Neuronal stem cell (in vitro differentiated cells): ENCODE data around the gene BCR.
A peak's percentile ranks its signal among the peaks of the same experiment; 100 is the strongest.

Experiments
- DNase-seq: peaks from one replicate; pipeline ENCODE4 v3.0.0-alpha.2; 2013; ENCODE audit warnings: low spot score
- H2AFZ ChIP-seq: one replicate; pipeline ENCODE4 v1.6.1; 2013; ENCODE audit warnings: mild to moderate bottlenecking, low read length, inconsistent platforms
- H2AK5ac ChIP-seq: 2 replicates; pipeline ENCODE4 v1.6.1; 2013; ENCODE audit warnings: low read depth, mild to moderate bottlenecking, inconsistent platforms, low read length, moderate library complexity, mixed read lengths
- H2BK120ac ChIP-seq: 2 replicates; pipeline ENCODE4 v1.6.1; 2013; ENCODE audit warnings: low read depth, mild to moderate bottlenecking, inconsistent platforms, low read length, moderate library complexity, mixed read lengths
- H2BK12ac ChIP-seq: one replicate; pipeline ENCODE4 v1.6.1; 2013; ENCODE audit warnings: low read length, inconsistent platforms
- H2BK15ac ChIP-seq: 2 replicates; pipeline ENCODE4 v1.6.1; 2013; ENCODE audit warnings: mild to moderate bottlenecking, low read length, inconsistent platforms, mixed read lengths
- H2BK5ac ChIP-seq: one replicate; pipeline ENCODE4 v1.6.1; 2013; ENCODE audit warnings: inconsistent platforms, mild to moderate bottlenecking, low read length, moderate library complexity
- H3K14ac ChIP-seq: one replicate; pipeline ENCODE4 v1.6.1; 2013; ENCODE audit warnings: low read length, inconsistent platforms
- H3K18ac ChIP-seq: 2 replicates; pipeline ENCODE4 v1.6.1; 2013; ENCODE audit warnings: low read length, inconsistent platforms
- H3K23ac ChIP-seq: 2 replicates; pipeline ENCODE4 v1.6.1; 2013; ENCODE audit warnings: low read depth, mild to moderate bottlenecking, mixed read lengths, low read length, inconsistent platforms; ENCODE audit not compliant: poor library complexity
- H3K27ac ChIP-seq: replicated peaks from 3 replicates; pipeline ENCODE4 v1.5.1; 2013; ENCODE audit warnings: low read length, inconsistent platforms
- H3K27me3 ChIP-seq, 3 experiments: 2 replicates each; pipeline ENCODE4 v1.6.1; 2013; ENCODE audit warnings: low read length in 3 of 3, mild to moderate bottlenecking in 2 of 3, inconsistent platforms in 1 of 3, low read depth in 1 of 3, mixed read lengths in 1 of 3, moderate library complexity in 1 of 3; ENCODE audit not compliant: control insufficient read depth in 3 of 3, insufficient read depth in 3 of 3
- H3K36me3 ChIP-seq, 2 donors: replicated peaks in 1 of 2; 2 replicates each; pipeline ENCODE4 v1.6.1; 2013; ENCODE audit warnings: low read length in 2 of 2; ENCODE audit not compliant: control insufficient read depth in 2 of 2, insufficient read depth in 2 of 2
- H3K4ac ChIP-seq: 2 replicates; pipeline ENCODE4 v1.6.1; 2013; ENCODE audit warnings: inconsistent platforms, mild to moderate bottlenecking, low read length, moderate library complexity
- H3K4me1 ChIP-seq, 2 donors: 1 replicate in 1 of 2; 2 replicates in 1 of 2; pipeline ENCODE4 v1.6.1; 2013; ENCODE audit warnings: low read length in 2 of 2, low read depth in 1 of 2; ENCODE audit not compliant: control insufficient read depth in 2 of 2, insufficient read depth in 1 of 2
- H3K4me2 ChIP-seq: one replicate; pipeline ENCODE4 v1.6.1; 2013; ENCODE audit warnings: mild to moderate bottlenecking, low read length, inconsistent platforms; ENCODE audit not compliant: insufficient read depth, poor library complexity, severe bottlenecking
- H3K4me3 ChIP-seq, 2 donors: 2 replicates each; pipeline ENCODE4 v1.5.1; 2013; ENCODE audit warnings: low read length in 2 of 2, mild to moderate bottlenecking in 2 of 2, inconsistent platforms in 1 of 2, moderate library complexity in 1 of 2
- H3K79me1 ChIP-seq: one replicate; pipeline ENCODE4 v1.6.1; 2013; ENCODE audit warnings: low read depth, mild to moderate bottlenecking, inconsistent platforms, low read length, moderate library complexity
- H3K9ac ChIP-seq: one replicate; pipeline ENCODE4 v1.6.1; 2013; ENCODE audit warnings: mild to moderate bottlenecking, low read depth, low read length, inconsistent platforms; ENCODE audit not compliant: poor library complexity
- H3K9me3 ChIP-seq, 2 donors: replicated peaks in 1 of 2; 2 replicates each; pipeline versions ENCODE3 to v1.6.1; 2013; ENCODE audit warnings: low read length in 2 of 2, mild to moderate bottlenecking in 2 of 2, inconsistent platforms in 1 of 2, low read depth in 1 of 2, mixed read lengths in 1 of 2, moderate library complexity in 1 of 2; ENCODE audit not compliant: control insufficient read depth in 2 of 2, insufficient read depth in 1 of 2
- H4K8ac ChIP-seq: one replicate; pipeline ENCODE4 v1.6.1; 2013; ENCODE audit warnings: low read depth, mild to moderate bottlenecking, inconsistent platforms, low read length, moderate library complexity
- H4K91ac ChIP-seq: one replicate; pipeline ENCODE4 v1.6.1; 2013; ENCODE audit warnings: low read length, low read depth, mild to moderate bottlenecking, inconsistent platforms; ENCODE audit not compliant: poor library complexity
- whole genome bisulfite sequencing, 2 donors: extraction: QIAGEN DNeasy Blood & Tissue Kit; methylation state at CpG; one replicate each; pipeline ENCODE4 v1.1.7; 2013; ENCODE audit warnings: missing lambda C conversion rate in 2 of 2, mixed read lengths in 1 of 2; ENCODE audit not compliant: insufficient read length in 2 of 2, insufficient replicate concordance in 1 of 2; ENCODE audit errors: extremely low coverage in 2 of 2; 5-methylcytosine and 5-hydroxymethylcytosine counted together

The BCR gene

DNA sequence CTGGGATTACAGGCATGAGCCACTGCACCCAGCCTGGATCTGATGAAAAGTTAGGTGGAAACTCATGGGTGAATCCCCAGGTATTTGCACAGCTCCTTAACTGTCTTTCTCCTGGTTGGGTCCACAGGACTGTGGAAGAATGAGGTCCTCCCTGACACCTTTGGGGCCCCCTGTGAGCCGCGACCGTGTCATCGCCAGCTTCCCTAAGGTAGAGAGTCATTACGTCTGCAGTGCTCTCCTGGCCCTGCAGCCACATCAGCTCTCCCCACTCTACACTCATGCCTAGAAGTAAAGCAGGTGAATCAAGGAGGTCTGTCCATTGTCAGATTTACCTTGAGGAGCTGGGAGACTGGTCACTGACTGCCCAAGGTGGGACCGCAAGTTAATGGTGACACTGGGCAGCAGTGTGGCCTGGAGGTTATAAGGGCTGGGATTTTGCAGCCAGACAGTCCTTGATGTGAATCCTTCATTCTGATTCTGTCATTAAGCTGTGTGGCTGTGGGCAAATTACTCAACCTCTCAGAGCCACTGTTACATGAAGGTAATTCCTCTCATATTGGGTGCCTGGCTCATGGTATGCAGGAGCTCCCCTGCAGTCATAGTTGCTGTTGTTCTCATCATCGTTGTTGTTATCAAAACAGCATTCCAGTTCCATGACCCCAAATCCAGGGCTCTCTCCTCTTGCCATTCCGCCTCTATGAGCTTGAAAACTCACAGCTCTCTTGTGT, 33.7 kb upstream of the BCR start:
- DNase-seq, result no peak
- H3K36me3 ChIP-seq, result peaks cover 0 to 45% of the 10 kb centered on the region in 2 donors
- H3K4me2 ChIP-seq, result no peak overlapping the region
- H3K9me3 ChIP-seq, result no peaks in the 10 kb centered on the region
- no peak overlapping the region for H3K27ac ChIP-seq
- no peak overlapping the region for H4K8ac ChIP-seq
- H2BK120ac ChIP-seq, result no peak overlapping the region
- H2AFZ ChIP-seq, result no peak overlapping the region
- WGBS, 2 donors, result no CpG with 5 or more reads among the region's 8 CpGs
- H3K18ac ChIP-seq, result peak overlapping the region; percentile 36
- no peaks in the 10 kb centered on the region for H3K27me3 ChIP-seq
- H3K14ac ChIP-seq, result no peak overlapping the region
- peak overlapping the region in 1 of 2 donors; percentile 77 for H3K4me3 ChIP-seq
- H3K79me1 ChIP-seq, result no peaks in the 10 kb centered on the region
- no peak overlapping the region for H2BK12ac ChIP-seq
- peaks cover 17 to 20% of the 10 kb centered on the region in 2 donors for H3K4me1 ChIP-seq
- H2AK5ac ChIP-seq, result no peak overlapping the region
- H2BK15ac ChIP-seq, result peak overlapping the region; percentile 31
- no peak overlapping the region for H3K9ac ChIP-seq
- H4K91ac ChIP-seq, result no peak overlapping the region
- H3K4ac ChIP-seq, result no peak overlapping the region
- H3K23ac ChIP-seq, result peak overlapping the region; percentile 5
- H2BK5ac ChIP-seq, result no peak overlapping the region

DNA sequence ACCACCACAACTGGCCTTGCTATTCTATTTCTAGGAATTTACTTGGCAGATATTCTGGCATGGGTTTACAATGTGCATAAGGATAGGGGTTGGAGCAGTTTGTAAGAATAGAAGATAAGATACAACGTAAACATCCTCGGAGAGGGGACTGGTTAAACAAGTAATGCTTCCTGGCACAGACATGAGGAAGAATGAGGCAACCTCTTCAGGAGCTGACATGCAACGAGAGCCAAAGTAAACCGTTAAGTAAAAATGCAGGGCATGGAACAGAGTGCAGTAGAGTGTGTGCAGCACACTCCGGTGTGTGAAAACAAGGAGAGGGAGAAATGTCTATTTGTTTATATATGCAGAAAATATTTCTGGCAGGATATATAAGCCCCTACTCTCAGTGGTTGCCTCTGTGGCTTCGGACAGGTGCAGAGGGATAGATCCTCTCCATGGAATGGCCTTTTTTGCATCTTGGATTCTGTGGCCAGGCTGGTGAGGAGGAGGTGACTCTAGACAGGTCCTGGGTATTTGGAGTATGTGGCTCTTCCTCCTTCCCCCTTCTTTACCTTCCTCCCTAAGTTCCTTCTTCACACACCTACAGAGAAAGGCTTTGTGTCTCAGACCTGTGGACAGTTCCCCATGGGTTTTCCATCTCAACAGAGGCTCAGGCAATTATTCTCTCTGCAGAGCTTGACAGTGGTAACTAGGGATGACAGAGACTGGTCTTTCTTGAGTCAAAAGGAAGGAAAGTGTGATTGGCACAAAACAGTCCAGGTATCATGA, 32.5 kb upstream of the BCR start:
- Histone ChIP-seq H3K18ac (no peak overlapping the region), H2BK12ac (no peak overlapping the region), H3K9me3 (no peaks in the 10 kb centered on the region), H2BK5ac (no peak overlapping the region), H2BK120ac (no peak overlapping the region), H4K8ac (no peak overlapping the region), H3K79me1 (no peaks in the 10 kb centered on the region), H3K36me3 (peaks cover 0 to 56% of the 10 kb centered on the region in 2 donors), H3K27me3 (no peaks in the 10 kb centered on the region), H3K9ac (no peak overlapping the region), H3K4me2 (no peak overlapping the region), H3K4me1 (peaks cover 9 to 16% of the 10 kb centered on the region in 2 donors), H3K14ac (no peak overlapping the region), H3K23ac (no peak overlapping the region), H2AFZ (no peak overlapping the region), H2BK15ac (no peak overlapping the region), H3K4me3 (no peak overlapping the region), H3K27ac (no peak overlapping the region), H4K91ac (no peak overlapping the region), H2AK5ac (no peak overlapping the region), H3K4ac (no peak overlapping the region)
- WGBS, 2 donors, result no CpG with 5 or more reads among the region's 6 CpGs
- no peak for DNase-seq

DNA sequence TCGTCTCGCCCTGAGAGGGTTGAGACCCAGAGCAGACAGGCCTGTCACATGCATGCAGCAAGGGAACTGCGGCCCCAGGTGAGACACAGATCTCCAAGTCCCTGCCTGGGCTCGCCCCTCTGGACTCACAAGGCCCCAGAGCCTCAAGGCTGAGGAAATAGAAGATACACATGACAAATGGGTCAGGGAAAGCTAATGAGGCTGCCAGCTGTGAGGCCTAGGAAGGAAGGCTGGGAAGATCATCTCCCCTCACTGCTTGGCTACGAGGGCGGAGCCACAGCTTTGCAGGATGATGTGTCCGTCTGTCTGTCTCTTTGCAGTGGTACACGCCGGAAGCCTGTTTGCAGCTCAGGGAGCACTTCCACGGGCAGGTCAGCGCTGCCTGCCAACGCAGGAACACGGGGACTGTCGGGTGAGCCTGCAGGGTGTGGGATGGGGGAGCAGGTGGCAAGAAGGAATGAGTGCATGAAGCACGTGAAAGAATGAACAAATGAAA, 30.5 kb upstream of the BCR start:
- Histone ChIP-seq H2AK5ac (peak overlapping the region; percentile 23), H3K18ac (peak overlapping the region; percentile 67), H2BK120ac (no peak overlapping the region), H3K4me1 (peaks cover 4 to 18% of the 10 kb centered on the region in 2 donors), H3K4me2 (no peak overlapping the region), H3K9me3 (no peaks in the 10 kb centered on the region), H3K23ac (peak overlapping the region; percentile 94), H3K9ac (peak overlapping the region; percentile 52), H3K27me3 (no peaks in the 10 kb centered on the region), H3K4ac (no peak overlapping the region), H3K36me3 (peaks cover 0 to 68% of the 10 kb centered on the region in 2 donors), H3K27ac (no peak overlapping the region), H4K91ac (no peak overlapping the region), H3K14ac (no peak overlapping the region), H2BK5ac (no peak overlapping the region), H2BK12ac (no peak overlapping the region), H3K4me3 (no peak overlapping the region), H2AFZ (no peak overlapping the region), H3K79me1 (no peaks in the 10 kb centered on the region), H4K8ac (no peak overlapping the region), H2BK15ac (no peak overlapping the region)
- DNase-seq, result no peak
- WGBS, 2 donors, result no CpG with 5 or more reads among the region's 15 CpGs

DNA sequence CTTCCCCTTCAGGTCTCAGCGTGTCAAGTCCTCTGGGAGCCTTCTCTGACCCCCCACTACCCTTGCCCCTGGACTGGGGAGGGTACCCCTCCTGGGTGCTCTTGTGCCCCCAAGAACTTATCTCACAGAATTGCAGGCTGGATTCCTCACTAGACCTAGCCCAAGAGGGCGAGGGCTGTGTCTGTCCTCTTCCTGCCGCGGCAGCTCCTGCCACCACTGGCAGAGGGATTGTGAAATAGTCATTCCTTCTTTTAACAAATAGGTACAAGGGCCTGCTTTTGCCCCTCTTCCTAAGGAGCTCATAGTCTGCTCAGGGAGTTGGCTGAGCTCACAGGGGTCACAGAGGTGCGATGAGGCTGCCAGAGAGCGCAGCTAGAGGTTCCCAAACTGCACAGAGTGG, 29.5 kb upstream of the BCR start:
- WGBS, 2 donors, result no CpG with 5 or more reads among the region's 6 CpGs
- Histone ChIP-seq H3K18ac (no peak overlapping the region), H2BK12ac (no peak overlapping the region), H3K4me1 (peaks cover 2 to 14% of the 10 kb centered on the region in 2 donors), H4K8ac (no peak overlapping the region), H3K9ac (no peak overlapping the region), H2BK15ac (no peak overlapping the region), H2AK5ac (no peak overlapping the region), H2BK120ac (no peak overlapping the region), H3K14ac (no peak overlapping the region), H3K79me1 (no peaks in the 10 kb centered on the region), H4K91ac (no peak overlapping the region), H3K27me3 (no peaks in the 10 kb centered on the region), H2BK5ac (no peak overlapping the region), H3K23ac (peak overlapping the region; percentile 21), H3K4me2 (no peak overlapping the region), H3K4ac (no peak overlapping the region), H3K4me3 (no peak overlapping the region), H3K36me3 (peaks cover 0 to 78% of the 10 kb centered on the region in 2 donors), H3K9me3 (no peaks in the 10 kb centered on the region), H2AFZ (no peak overlapping the region), H3K27ac (no peak overlapping the region)
- DNase-seq, result no peak
